Kidney (tissue), 14 donors: ENCODE data around the gene SH3RF1. TPM values are rescaled to one million over a fixed set of nuclear protein-coding genes. Genes with fewer than 3 reads are reported as not detected.

ENCODE experiments used
- DNase-seq, 5 donors: peaks; one replicate each; pipeline ENCODE4 v3.0.0-alpha.2; 2013 to 2020
- FAIRE-seq: peaks from 2 replicates; lab custom pipeline; 2012; peaks lifted over from hg19 to GRCh38; lab: Jason Lieb, UNC
- H3K27ac ChIP-seq, 2 donors: one replicate each; pipeline ENCODE4 v1.7.0; 2013; ENCODE audit warnings: low read depth in 2 of 2, low read length in 2 of 2, inconsistent platforms in 1 of 2
- H3K27me3 ChIP-seq: one replicate; pipeline ENCODE4 v1.7.1; 2013; ENCODE audit warnings: low read length, inconsistent platforms; ENCODE audit not compliant: control insufficient read depth, insufficient read depth
- H3K36me3 ChIP-seq, 3 donors: one replicate each; pipeline versions ENCODE4 v1.7.0 to v1.7.1; 2013; ENCODE audit warnings: low read length in 3 of 3, control low read depth in 1 of 3, inconsistent platforms in 1 of 3; ENCODE audit not compliant: insufficient read depth in 3 of 3, control insufficient read depth in 2 of 3
- H3K4me1 ChIP-seq, 3 donors: one replicate each; pipeline versions ENCODE4 v1.7.0 to v1.7.1; 2013; ENCODE audit warnings: low read length in 3 of 3, inconsistent platforms in 1 of 3, low read depth in 1 of 3; ENCODE audit not compliant: control insufficient read depth in 2 of 3, insufficient read depth in 2 of 3
- H3K4me3 ChIP-seq, 3 donors: one replicate each; pipeline versions ENCODE4 v1.7.0 to v1.8.1; 2013; ENCODE audit warnings: low read length in 3 of 3, control low read depth in 1 of 3, inconsistent platforms in 1 of 3
- H3K9ac ChIP-seq, 3 donors: one replicate each; pipeline versions ENCODE4 v1.7.0 to v1.7.1; 2013; ENCODE audit warnings: low read length in 3 of 3, control low read depth in 1 of 3, inconsistent platforms in 1 of 3
- H3K9me3 ChIP-seq, 3 donors: one replicate each; pipeline versions ENCODE4 v1.7.0 to v1.7.1; 2013; ENCODE audit warnings: low read length in 3 of 3, control low read depth in 1 of 3, inconsistent platforms in 1 of 3; ENCODE audit not compliant: control insufficient read depth in 2 of 3, insufficient read depth in 1 of 3
- intact Hi-C: fragments of 100-400 bp; cut with DNase I; formaldehyde crosslinking; loops from one replicate; pipeline ENCODE4 v1.11.1; 2022
- polyA plus RNA-seq: library from polyadenylated mRNA; stranded (reverse); fragments of 350-450 nt; fragmentation: Illumina TruSeq; extraction: RNeasy Lipid Tissue Mini Kit (QIAGEN cat#74804); gene quantifications from one replicate; pipeline ENCODE4 v1.2.3, GENCODE V29; 2014; ENCODE audit warnings: low read depth, low replicate concordance; ENCODE audit not compliant: insufficient read depth
- total RNA-seq: library from RNA; stranded (reverse); fragmentation: NEBNext Ultra II Directional; extraction: Animal tissue kit (Norgen Biotek cat#: 25700); gene quantifications from one replicate; pipeline ENCODE4 v1.2.1, GENCODE V29; 2021
- TF ChIP-seq, protein P1 (sequence below): IDR thresholded peaks from 3 replicates; pipeline ENCODE4 v1.5.1; 2012; ENCODE audit warnings: mild to moderate bottlenecking, moderate library complexity, borderline replicate concordance; ENCODE audit not compliant: insufficient read depth; ENCODE audit errors: extremely low read depth
- donor health status: control.
- donor health status: control.
- donor health status: control.
- donor health status: control.
- donor health status: control.
- donor health status: DM: yes; HTN: yes; CAD: no.
- donor health status: Normal renal cell carcinoma (clear cell type).

SH3RF1 gene
- total and polyA plus RNA-seq, 2 donors from 2014 or later = 8.2 to 35.7 TPM

DNA sequence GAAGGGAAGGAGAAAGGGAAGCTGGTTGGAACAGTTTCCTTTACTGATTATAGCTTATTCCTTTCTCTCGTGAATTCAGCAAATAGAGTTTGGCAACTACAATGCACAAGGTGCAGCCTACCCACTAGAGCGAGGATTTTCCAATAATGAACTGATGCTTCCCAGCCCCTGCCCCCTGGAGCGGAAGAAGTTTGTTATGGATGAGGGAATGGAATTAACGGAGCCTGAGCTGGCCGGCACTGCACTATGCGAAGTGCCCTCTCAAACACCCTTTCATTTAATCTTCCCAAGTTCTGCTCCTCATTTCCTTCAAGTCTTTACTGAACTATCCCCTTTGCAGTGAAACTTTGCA, 218.2 kb downstream of the SH3RF1 start:
- no peak overlapping the region for H3K27ac ChIP-seq
- no peak overlapping the region for H3K9ac ChIP-seq
- no peak overlapping the region for H3K4me3 ChIP-seq
- DNase-seq (no peak), FAIRE-seq (no peak)
- no peaks in the 10 kb centered on the region for H3K9me3 ChIP-seq
- no peaks in the 10 kb centered on the region for H3K27me3 ChIP-seq
- H3K36me3 ChIP-seq = no peaks in the 10 kb centered on the region
- TF ChIP-seq, protein P1, sequence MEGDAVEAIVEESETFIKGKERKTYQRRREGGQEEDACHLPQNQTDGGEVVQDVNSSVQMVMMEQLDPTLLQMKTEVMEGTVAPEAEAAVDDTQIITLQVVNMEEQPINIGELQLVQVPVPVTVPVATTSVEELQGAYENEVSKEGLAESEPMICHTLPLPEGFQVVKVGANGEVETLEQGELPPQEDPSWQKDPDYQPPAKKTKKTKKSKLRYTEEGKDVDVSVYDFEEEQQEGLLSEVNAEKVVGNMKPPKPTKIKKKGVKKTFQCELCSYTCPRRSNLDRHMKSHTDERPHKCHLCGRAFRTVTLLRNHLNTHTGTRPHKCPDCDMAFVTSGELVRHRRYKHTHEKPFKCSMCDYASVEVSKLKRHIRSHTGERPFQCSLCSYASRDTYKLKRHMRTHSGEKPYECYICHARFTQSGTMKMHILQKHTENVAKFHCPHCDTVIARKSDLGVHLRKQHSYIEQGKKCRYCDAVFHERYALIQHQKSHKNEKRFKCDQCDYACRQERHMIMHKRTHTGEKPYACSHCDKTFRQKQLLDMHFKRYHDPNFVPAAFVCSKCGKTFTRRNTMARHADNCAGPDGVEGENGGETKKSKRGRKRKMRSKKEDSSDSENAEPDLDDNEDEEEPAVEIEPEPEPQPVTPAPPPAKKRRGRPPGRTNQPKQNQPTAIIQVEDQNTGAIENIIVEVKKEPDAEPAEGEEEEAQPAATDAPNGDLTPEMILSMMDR = no peak
- H3K4me1 ChIP-seq = peaks cover 0 to 8% (median 0%) of the 10 kb centered on the region in 3 donors
- intact Hi-C loops = no loop called here

DNA sequence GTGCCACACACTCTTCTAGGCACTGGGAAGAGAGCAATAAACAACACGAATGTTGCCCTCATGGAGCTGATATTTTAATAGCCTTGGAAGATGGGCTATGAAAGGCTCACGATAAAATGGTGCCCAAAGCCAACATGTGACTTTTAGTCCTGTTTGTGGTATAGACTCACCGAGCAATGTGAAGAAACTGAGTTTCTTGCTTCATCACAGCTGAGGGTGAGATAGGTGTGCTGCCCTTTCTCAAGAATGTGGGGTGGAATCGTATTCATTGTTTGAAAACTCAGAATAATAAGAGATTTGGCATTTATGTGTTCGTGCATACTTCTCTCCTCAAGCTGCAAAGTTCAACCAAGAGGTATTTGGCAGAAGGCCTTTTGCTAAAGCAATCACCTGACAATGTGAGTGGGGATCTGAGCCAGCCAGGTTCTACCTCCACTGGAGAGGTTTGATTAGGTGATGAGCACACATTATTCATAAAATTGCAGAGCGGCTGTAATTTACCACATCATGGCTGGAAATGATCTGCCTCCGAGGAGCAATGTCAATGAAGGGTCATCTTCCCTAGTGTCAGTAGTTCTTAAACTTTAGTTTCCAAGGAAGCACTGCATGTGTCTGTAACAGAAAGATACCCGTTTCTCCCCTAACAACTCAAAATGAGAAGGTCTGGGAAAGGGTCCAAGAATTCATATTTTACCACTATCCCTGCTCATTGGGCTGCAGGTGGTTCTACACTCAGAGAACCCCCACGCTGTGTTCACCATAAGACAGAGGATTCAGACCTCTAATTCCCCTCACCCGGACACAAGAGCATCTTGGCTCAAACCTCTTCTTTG, 218.8 kb downstream of the SH3RF1 start:
- no peak overlapping the region for H3K27ac ChIP-seq
- no peaks in the 10 kb centered on the region for H3K36me3 ChIP-seq
- intact Hi-C loops = no loop called here
- TF ChIP-seq, protein P1 = no peak
- no peak overlapping the region for H3K9ac ChIP-seq
- FAIRE-seq = no peak
- DNase-seq = no peak
- no peaks in the 10 kb centered on the region for H3K27me3 ChIP-seq
- H3K4me3 ChIP-seq = no peak overlapping the region
- no peaks in the 10 kb centered on the region for H3K9me3 ChIP-seq
- peaks cover 0 to 6% (median 0%) of the 10 kb centered on the region in 3 donors for H3K4me1 ChIP-seq

DNA sequence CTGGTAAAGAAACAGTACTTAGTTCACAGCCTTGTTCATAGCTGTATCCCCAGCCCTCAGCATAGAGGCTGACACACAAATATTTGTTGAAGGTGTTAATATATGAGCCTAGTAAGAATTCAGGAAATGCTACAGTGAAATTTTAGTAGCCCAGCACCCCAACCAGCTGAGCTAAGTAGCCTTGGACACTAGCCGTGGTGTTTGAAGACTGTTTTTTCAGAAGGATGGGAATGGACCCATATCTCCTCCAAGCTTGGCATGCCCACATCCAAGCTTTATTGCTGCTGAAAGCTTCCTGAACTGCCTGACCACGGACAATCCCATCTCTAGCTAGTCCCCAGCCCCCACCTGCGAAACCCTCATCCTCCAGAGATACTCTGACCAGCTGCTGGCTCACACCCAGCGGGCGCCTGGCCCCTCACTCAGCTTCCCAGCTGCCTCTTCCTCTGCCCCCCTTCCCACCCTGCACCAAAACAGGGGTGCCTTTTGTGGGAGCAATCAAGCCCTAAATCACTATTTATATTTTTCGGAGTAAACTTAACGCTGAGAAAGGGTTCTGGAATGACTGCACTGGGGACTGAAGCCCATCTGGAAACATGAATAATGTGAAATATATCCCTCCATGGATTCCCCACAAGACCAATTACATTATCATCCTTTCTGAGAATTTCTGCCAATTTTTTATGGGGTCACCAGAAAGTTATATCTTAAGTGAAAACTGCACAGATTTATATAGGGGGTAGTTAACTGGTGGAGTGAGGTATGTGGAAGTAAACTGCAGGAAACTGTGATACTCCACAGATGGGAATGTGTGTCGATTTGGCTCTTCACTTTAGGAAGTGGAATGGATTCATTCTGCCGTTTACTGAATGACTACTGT, 219.6 kb downstream of the SH3RF1 start:
- H3K9me3 ChIP-seq = no peaks in the 10 kb centered on the region
- no peak overlapping the region for H3K4me3 ChIP-seq
- H3K36me3 ChIP-seq = no peaks in the 10 kb centered on the region
- H3K27me3 ChIP-seq = no peaks in the 10 kb centered on the region
- H3K4me1 ChIP-seq = peaks cover 0 to 6% (median 0%) of the 10 kb centered on the region in 3 donors
- no peak overlapping the region for H3K27ac ChIP-seq
- DNase-seq (peak in 1 of 5 donors; percentile 70), FAIRE-seq (no peak)
- intact Hi-C loops = no loop called here
- TF ChIP-seq, protein P1 = no peak
- no peak overlapping the region for H3K9ac ChIP-seq
